ENCODE measurements around the gene TK2. TPM values are rescaled to one million over a fixed set of nuclear protein-coding genes. Genes with fewer than 3 reads are reported as not detected.

The TK2 gene
- total RNA-seq, 1 donor from 2014 or later = 13.1 TPM

- Mint-ChIP-seq H3K4me3 (ENCODE audit: unreplicated experiment) (no peak overlapping the region), H3K4me1 (ENCODE audit: unreplicated experiment) (peaks cover 21% of the 10 kb centered on the region)
- no peak for DNase-seq (ENCODE audit: low spot score)
Observed at GRCh38 chr16:66495440-66495839, 54.5 kb downstream of the TK2 start.

DNA sequence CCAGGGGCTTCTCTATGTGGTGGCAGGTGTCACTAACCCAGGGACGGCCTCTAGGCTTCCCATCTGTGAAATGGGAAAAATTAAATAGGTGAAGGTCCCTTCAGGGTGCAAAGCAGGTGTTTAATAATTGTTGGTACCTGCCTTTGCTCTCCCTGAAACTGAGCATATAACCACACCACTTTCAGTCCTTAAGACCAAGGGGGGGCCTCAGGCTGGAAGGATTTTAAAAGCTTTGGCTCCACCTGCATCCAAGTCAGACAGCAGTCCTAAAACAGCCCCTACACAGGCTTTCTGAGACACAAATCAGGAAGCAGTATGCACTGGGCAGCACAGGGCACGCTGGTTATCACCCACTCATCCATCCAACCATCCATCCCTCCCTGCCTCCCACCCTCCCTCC lies 55.0 kb downstream of the TK2 start:
- Mint-ChIP-seq H3K36me3 (ENCODE audit: low read depth, unreplicated experiment) (peaks cover 3% of the 10 kb centered on the region), H3K27ac (ENCODE audit: unreplicated experiment) (no peak overlapping the region)
- DNase-seq (ENCODE audit: low spot score) = no peak

More at GRCh38 chr16:66495440-66495839, 54.5 kb downstream of the TK2 start:
- Mint-ChIP-seq H3K27me3 (ENCODE audit: unreplicated experiment) (no peaks in the 10 kb centered on the region), H3K36me3 (ENCODE audit: low read depth, unreplicated experiment) (peaks cover 3% of the 10 kb centered on the region), H3K9me3 (ENCODE audit: unreplicated experiment) (no peaks in the 10 kb centered on the region), H3K27ac (ENCODE audit: unreplicated experiment) (peak overlapping the region; percentile 42)
- no peak for TF ChIP-seq CTCF (IDR thresholded peaks at IDR 0.05; ENCODE audit: unreplicated experiment)

DNA sequence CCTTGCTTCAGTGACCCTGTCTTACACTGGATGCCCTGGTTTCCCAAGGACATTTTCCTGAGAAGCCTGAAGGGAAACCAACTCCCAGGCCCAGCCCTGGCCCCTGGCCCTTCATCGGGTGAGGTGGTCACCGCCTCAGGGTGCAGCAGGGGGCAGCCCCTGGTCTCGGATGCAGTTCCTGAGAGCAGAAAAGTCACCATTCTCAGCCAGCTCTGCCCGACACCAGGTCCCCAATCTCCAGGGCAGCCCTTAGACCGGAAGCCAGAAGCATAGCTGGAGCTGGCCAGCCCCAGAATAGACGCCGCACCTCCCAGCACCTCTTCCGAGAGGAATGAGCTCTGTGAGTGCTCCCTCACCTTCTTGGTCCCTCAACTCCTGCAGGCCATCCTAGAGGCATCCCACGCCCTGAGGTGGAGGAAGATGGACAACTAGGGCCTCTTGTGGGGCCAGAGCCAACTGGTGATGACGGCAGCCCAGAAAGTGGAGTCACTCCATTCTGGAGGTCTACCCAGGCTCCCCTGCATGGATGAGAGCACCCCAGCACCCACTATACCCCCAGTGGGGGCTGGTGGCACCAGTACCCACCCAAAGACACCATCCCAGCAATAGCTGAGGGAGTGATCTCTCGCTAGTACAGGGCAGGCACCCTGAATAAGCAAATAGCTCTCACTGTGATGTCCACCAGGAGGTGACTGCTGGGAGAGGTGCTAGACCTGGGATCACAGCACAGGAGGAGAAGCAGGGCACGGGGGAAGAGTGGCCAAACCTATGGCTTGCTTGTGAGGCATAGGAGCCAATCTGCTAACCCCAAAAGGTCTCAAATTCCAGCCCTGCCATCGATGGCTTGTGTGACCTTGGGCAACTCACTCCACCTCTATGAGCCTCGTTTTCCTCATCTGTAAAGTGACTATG lies 56.2 kb downstream of the TK2 start:
- no peak overlapping the region for H3K4me3 Mint-ChIP-seq (ENCODE audit: unreplicated experiment)
- peaks cover 1% of the 10 kb centered on the region for H3K27me3 Mint-ChIP-seq (ENCODE audit: unreplicated experiment)
- no peak overlapping the region for H3K27ac Mint-ChIP-seq (ENCODE audit: unreplicated experiment)
- no peaks in the 10 kb centered on the region for H3K9me3 Mint-ChIP-seq (ENCODE audit: unreplicated experiment)
- no peak for DNase-seq (ENCODE audit: low spot score)
- peaks cover 20% of the 10 kb centered on the region for H3K4me1 Mint-ChIP-seq (ENCODE audit: unreplicated experiment)
- peaks cover 3% of the 10 kb centered on the region for H3K36me3 Mint-ChIP-seq (ENCODE audit: low read depth, unreplicated experiment)
- no peak for TF ChIP-seq CTCF (IDR thresholded peaks at IDR 0.05; ENCODE audit: unreplicated experiment)

More for the DNA sequence above, 55.0 kb downstream of the TK2 start:
- Mint-ChIP-seq H3K4me1 (ENCODE audit: unreplicated experiment) (peaks cover 23% of the 10 kb centered on the region), H3K27me3 (ENCODE audit: unreplicated experiment) (no peaks in the 10 kb centered on the region), H3K9me3 (ENCODE audit: unreplicated experiment) (no peaks in the 10 kb centered on the region), H3K4me3 (ENCODE audit: unreplicated experiment) (no peak overlapping the region)
- TF ChIP-seq CTCF (IDR thresholded peaks at IDR 0.05; ENCODE audit: unreplicated experiment) = no peak

DNA sequence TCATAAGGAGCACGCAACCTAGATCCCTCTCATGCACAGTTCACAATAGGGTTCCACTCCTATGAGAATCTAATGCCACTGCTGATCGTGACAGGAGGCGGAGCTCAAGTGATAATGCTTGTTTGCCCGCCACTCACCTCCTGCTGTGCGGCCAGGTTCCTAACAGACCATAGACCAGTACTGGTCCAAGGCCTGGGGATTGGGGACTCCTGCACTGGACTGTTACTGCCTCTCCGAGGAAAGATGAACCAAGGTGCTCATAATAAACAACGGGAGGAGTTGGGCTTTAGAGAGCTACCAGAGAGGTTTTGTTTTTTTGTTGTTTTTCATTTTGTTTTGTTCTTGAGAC lies 58.2 kb downstream of the TK2 start:
- Mint-ChIP-seq H3K27me3 (ENCODE audit: unreplicated experiment) (peaks cover 3% of the 10 kb centered on the region), H3K36me3 (ENCODE audit: low read depth, unreplicated experiment) (no peaks in the 10 kb centered on the region), H3K4me3 (ENCODE audit: unreplicated experiment) (no peak overlapping the region), H3K9me3 (ENCODE audit: unreplicated experiment) (no peaks in the 10 kb centered on the region), H3K27ac (ENCODE audit: unreplicated experiment) (no peak overlapping the region), H3K4me1 (ENCODE audit: unreplicated experiment) (peaks cover 20% of the 10 kb centered on the region)
- no peak for TF ChIP-seq CTCF (IDR thresholded peaks at IDR 0.05; ENCODE audit: unreplicated experiment)
- DNase-seq (ENCODE audit: low spot score) = no peak

Data from endothelial cell (in vitro differentiated cells).